PC-3 (cell line): ENCODE data around the gene BCAS3. TPM values are rescaled to one million over a fixed set of nuclear protein-coding genes. Genes with fewer than 3 reads are reported as not detected.

Experiments
- ATAC-seq: fragments of 200-7000 bp; cut with Tn5 transposase; 2 replicates; pipeline ENCODE4 v1.9.1; 2020; ENCODE audit warnings: mild to moderate bottlenecking, moderate library complexity
- BruUV-seq: library from RNA; stranded (reverse); fragments of 400-500 nt; replicated peaks from 2 replicates; lab custom pipeline; 2021; lab: Mats Ljungman, UMichigan
- CTCF ChIA-PET: fragments of 300-600 bp; sonication (Branson Sonifier 250); formaldehyde crosslinking; loops from one replicate; lab custom pipeline; 2022; ENCODE audit warnings: antibody characterized with exemption; lab: Charles Lee
- POLR2A ChIA-PET: fragments of 300-600 bp; sonication (Branson Sonifier 250); formaldehyde crosslinking; loops from one replicate; lab custom pipeline; 2022; ENCODE audit warnings: antibody characterized with exemption; ENCODE audit not compliant: unreplicated experiment; lab: Charles Lee
- DNase-seq: peaks from one replicate; pipeline ENCODE4 v3.0.0-alpha.2; 2015
- H2AFZ ChIP-seq: fragments of 300-600 bp; sonication (generic); 2 replicates; pipeline ENCODE4 v1.6.0; 2016; ENCODE audit warnings: antibody characterized with exemption, low read length
- H3F3A ChIP-seq: fragments of 300-600 bp; sonication (generic); one replicate; pipeline ENCODE4 v1.6.0; 2017; ENCODE audit warnings: antibody characterized with exemption, low read length, control low read depth, mild to moderate bottlenecking; ENCODE audit not compliant: unreplicated experiment
- H3K27ac ChIP-seq: fragments of 300-600 bp; sonication (generic); 2 replicates; pipeline ENCODE4 v1.5.1; 2016; ENCODE audit warnings: mild to moderate bottlenecking, low read length
- H3K27me3 ChIP-seq: fragments of 300-600 bp; sonication (generic); 2 replicates; pipeline ENCODE4 v1.6.1; 2016; ENCODE audit warnings: low read length, mixed read lengths
- H3K36me3 ChIP-seq: fragments of 300-600 bp; sonication (generic); 2 replicates; pipeline ENCODE4 v1.6.1; 2016; ENCODE audit warnings: low read depth, mixed run types, low read length, mixed read lengths
- H3K4me1 ChIP-seq: fragments of 300-600 bp; sonication (generic); 2 replicates; pipeline ENCODE4 v1.5.1; 2016; ENCODE audit warnings: low read length; ENCODE audit not compliant: insufficient read depth
- H3K4me2 ChIP-seq: fragments of 300-600 bp; sonication (generic); 2 replicates; pipeline ENCODE4 v1.6.0; 2016; ENCODE audit warnings: low read length
- H3K4me3 ChIP-seq: fragments of 300-600 bp; sonication (generic); 2 replicates; pipeline ENCODE4 v1.5.1; 2016; ENCODE audit warnings: mild to moderate bottlenecking, low read length, mixed read lengths
- H3K79me2 ChIP-seq: fragments of 300-600 bp; sonication (generic); 2 replicates; pipeline ENCODE4 v1.6.1; 2017; ENCODE audit warnings: low read length, mixed read lengths
- H3K9ac ChIP-seq: fragments of 300-600 bp; sonication (generic); 2 replicates; pipeline ENCODE4 v1.6.0; 2016; ENCODE audit warnings: mild to moderate bottlenecking, low read length
- H3K9me2 ChIP-seq: fragments of 300-600 bp; sonication (generic); replicated peaks from 2 replicates; pipeline ENCODE4 v1.6.1; 2016; ENCODE audit warnings: mixed run types, low read length, mixed read lengths
- H3K9me3 ChIP-seq: fragments of 300-600 bp; sonication (generic); 2 replicates; pipeline ENCODE4 v1.6.1; 2016; ENCODE audit warnings: low read length, mixed read lengths
- H4K20me1 ChIP-seq: fragments of 300-600 bp; sonication (generic); 2 replicates; pipeline ENCODE4 v1.6.1; 2016; ENCODE audit warnings: low read length, mixed read lengths
- CTCF ChIP-seq: fragments of 300-600 bp; sonication (generic); conservative IDR thresholded peaks from 2 replicates; pipeline ENCODE4 v1.5.1; 2017; ENCODE audit warnings: antibody characterized with exemption, low read depth, mild to moderate bottlenecking, low read length
- EZH2 ChIP-seq: fragments of 300-600 bp; sonication (generic); IDR thresholded peaks from one replicate; pipeline ENCODE4 v1.6.1; 2017; ENCODE audit warnings: antibody characterized with exemption, mild to moderate bottlenecking, low read length; ENCODE audit not compliant: unreplicated experiment
- EZH2phosphoT487 ChIP-seq: fragments of 300-600 bp; sonication (generic); IDR thresholded peaks from 2 replicates; pipeline ENCODE4 v1.6.1; 2018; ENCODE audit warnings: mild to moderate bottlenecking, antibody characterized with exemption, low read length, borderline replicate concordance
- intact Hi-C: fragments of 100-400 bp; cut with micrococcal nuclease; formaldehyde crosslinking; loops from 2 replicates; pipeline ENCODE4 v1.9.0; 2023
- total RNA-seq: library from RNA; depleted of rRNA; stranded (reverse); fragments of >200 nt; gene quantifications from 2 replicates; pipeline ENCODE4 v1.2.3, GENCODE V29; 2014

The BCAS3 gene
- total RNA-seq, 1 experiment from 2014 or later: 25.9 TPM

DNA sequence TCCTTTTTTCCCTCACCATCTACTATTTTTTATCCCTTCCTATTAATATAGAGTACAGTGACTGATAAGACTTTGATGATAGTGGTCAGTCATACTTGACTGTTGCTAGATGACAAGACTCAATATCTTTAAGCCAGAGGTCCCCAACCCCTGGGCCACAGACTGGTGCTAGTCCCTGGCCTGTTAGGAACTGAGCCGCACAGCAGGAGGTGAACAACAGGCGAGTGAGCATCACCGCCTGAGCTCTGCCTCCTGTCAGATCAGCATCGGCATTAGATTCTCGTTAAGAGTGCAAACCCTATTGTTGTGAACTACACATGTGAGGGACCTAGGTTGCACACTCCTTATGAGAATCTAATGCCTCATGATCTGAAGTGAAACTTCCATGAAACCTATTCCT, 341.3 kb downstream of the BCAS3 start:
- Histone ChIP-seq H4K20me1 (no peaks in the 10 kb centered on the region), H3K9ac (no peak overlapping the region), H3K9me2 (no peaks in the 10 kb centered on the region), H3K27me3 (no peaks in the 10 kb centered on the region), H3K4me3 (no peak overlapping the region), H3K36me3 (no peaks in the 10 kb centered on the region), H3K79me2 (no peaks in the 10 kb centered on the region), H3K4me2 (no peak overlapping the region), H3K27ac (no peak overlapping the region), H3K9me3 (no peaks in the 10 kb centered on the region), H3F3A (no peaks in the 10 kb centered on the region), H3K4me1 (no peaks in the 10 kb centered on the region), H2AFZ (no peak overlapping the region)
- ChIA-PET POLR2A (no interaction called here), CTCF (no interaction called here)
- TF ChIP-seq EZH2phosphoT487 (no peak), CTCF (no peak), EZH2 (no peak)
- ATAC-seq (no peak), DNase-seq (no peak)
- BruUV-seq: no TSS peak
- intact Hi-C loops: no loop called here

- Histone ChIP-seq H2AFZ (no peak overlapping the region), H4K20me1 (no peaks in the 10 kb centered on the region), H3K27me3 (no peaks in the 10 kb centered on the region), H3K36me3 (no peaks in the 10 kb centered on the region), H3K4me2 (no peak overlapping the region), H3K27ac (no peak overlapping the region), H3K9me2 (no peaks in the 10 kb centered on the region), H3K4me1 (no peaks in the 10 kb centered on the region), H3K9me3 (no peaks in the 10 kb centered on the region), H3K4me3 (no peak overlapping the region), H3K79me2 (no peaks in the 10 kb centered on the region), H3F3A (no peaks in the 10 kb centered on the region), H3K9ac (no peak overlapping the region)
- POLR2A ChIA-PET: no interaction called here
- intact Hi-C loops: no loop called here
- CTCF ChIA-PET: no interaction called here
- ATAC-seq (no peak), DNase-seq (no peak)
- BruUV-seq: no TSS peak
- TF ChIP-seq EZH2 (no peak), EZH2phosphoT487 (no peak), CTCF (no peak)
Observed at GRCh38 chr17:61023996-61024395, 346.3 kb downstream of the BCAS3 start.

- DNase-seq (no peak), ATAC-seq (no peak)
- no peaks in the 10 kb centered on the region for H3K9me2 ChIP-seq
- H4K20me1 ChIP-seq: no peaks in the 10 kb centered on the region
- H3F3A ChIP-seq: no peaks in the 10 kb centered on the region
- no TSS peak for BruUV-seq
- no peak overlapping the region for H2AFZ ChIP-seq
- intact Hi-C loops: no loop called here
- H3K36me3 ChIP-seq: no peaks in the 10 kb centered on the region
- POLR2A ChIA-PET: interaction anchor here (0.6 kb wide), 1 partner anchor 298 kb away, joined by 4 read pairs; no protein-coding TSS in a partner anchor
- no peaks in the 10 kb centered on the region for H3K27me3 ChIP-seq
- no peak overlapping the region for H3K27ac ChIP-seq
- H3K4me3 ChIP-seq: no peak overlapping the region
- CTCF ChIA-PET: no interaction called here
- TF ChIP-seq EZH2phosphoT487 (no peak), CTCF (no peak), EZH2 (no peak)
- no peak overlapping the region for H3K9ac ChIP-seq
- H3K9me3 ChIP-seq: no peaks in the 10 kb centered on the region
- H3K4me1 ChIP-seq: no peaks in the 10 kb centered on the region
- no peaks in the 10 kb centered on the region for H3K79me2 ChIP-seq
- H3K4me2 ChIP-seq: no peak overlapping the region
Observed at GRCh38 chr17:61026818-61027217, 349.2 kb downstream of the BCAS3 start.
